ENCODE results near the gene FAM83D. TPM values are rescaled to one million over a fixed set of nuclear protein-coding genes. Genes with fewer than 3 reads are reported as not detected.
A peak's percentile ranks its signal among the peaks of the same experiment; 100 is the strongest.
"Not testable (repeated sequence)": the region's sequence is repeated elsewhere in the genome, so short reads cannot be mapped to it uniquely, and the experiment has no call there.

The FAM83D gene
- total RNA-seq, 1 experiment from 2014 or later: 48.1 TPM

DNA sequence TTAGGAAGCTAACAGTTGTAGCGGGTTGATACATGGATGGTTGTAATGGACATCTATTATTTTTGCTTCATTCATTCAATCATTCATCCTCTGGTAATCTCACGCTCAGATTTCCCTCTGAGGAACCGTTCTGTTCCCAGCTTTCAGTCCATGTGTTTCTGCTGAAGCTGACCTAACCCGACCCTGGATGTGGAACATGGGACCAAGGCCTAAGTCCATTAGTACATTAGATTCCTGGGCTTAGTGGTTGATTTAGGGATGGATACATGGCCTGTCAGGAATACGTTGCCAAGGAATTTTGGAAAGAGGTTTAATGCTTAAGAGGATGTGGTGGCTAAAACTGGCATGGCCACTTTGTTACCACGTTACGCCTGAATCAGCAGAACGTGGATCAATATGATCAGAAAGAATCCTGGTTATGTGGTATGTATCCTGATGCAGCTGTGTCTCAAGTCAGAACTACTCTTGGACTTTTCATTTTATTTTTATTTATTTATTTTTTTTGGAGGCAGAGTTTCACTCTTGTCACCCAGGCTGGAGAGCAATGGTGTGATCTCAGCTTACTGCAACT is 31.8 kb downstream of the FAM83D start:
- WGBS (ENCODE audit: extremely low coverage, insufficient read length, low lambda C conversion rate): no CpG with 5 or more reads among the region's 8 CpGs
- Histone ChIP-seq H3K14ac (ENCODE audit: insufficient read depth, low read length) (no peak overlapping the region), H3K56ac (ENCODE audit: insufficient read length, low read depth, low read length) (no peak overlapping the region), H2BK20ac (ENCODE audit: low read depth, low read length, poor library complexity, severe bottlenecking) (no peak overlapping the region), H3K4ac (ENCODE audit: low read depth, low read length) (no peak overlapping the region), H2AK5ac (ENCODE audit: insufficient read length, low read length) (no peak overlapping the region), H3K79me2 (ENCODE audit: insufficient read depth, low read length) (peaks cover 5% of the 10 kb centered on the region; the same call in 1 of the 2 replicates), H3K4me2 (ENCODE audit: insufficient read depth, insufficient read length, low read length) (no peak overlapping the region), H4K8ac (replicated peaks; ENCODE audit: insufficient read length, low read depth, low read length) (no peak overlapping the region), H4K5ac (ENCODE audit: insufficient read length, low read depth, low read length) (no peak overlapping the region), H3K23ac (ENCODE audit: insufficient read length, low read depth, low read length) (no peak overlapping the region), H3K27ac (ENCODE audit: insufficient read length, low read depth, low read length) (no peak overlapping the region), H2BK12ac (ENCODE audit: insufficient read length, low read depth, low read length) (no peak overlapping the region), H2AFZ (ENCODE audit: low read length) (no peak overlapping the region), H3T11ph (ENCODE audit: low read length) (no peak overlapping the region), H2BK15ac (ENCODE audit: low read depth, low read length) (no peak overlapping the region), H3K9me3 (ENCODE audit: control insufficient read depth, low read depth, low read length) (no peaks in the 10 kb centered on the region), H3K4me1 (ENCODE audit: insufficient read depth, low read length) (no peaks in the 10 kb centered on the region; the same call in 1 of the 2 replicates), H3K27me3 (ENCODE audit: insufficient read depth, low read length) (no peaks in the 10 kb centered on the region), H3K23me2 (ENCODE audit: insufficient read length, low read depth, low read length, poor library complexity, severe bottlenecking) (no peaks in the 10 kb centered on the region), H3K9ac (ENCODE audit: extremely low read depth, insufficient read length, low read length) (no peak overlapping the region), H2BK5ac (ENCODE audit: insufficient read length, low read length) (no peak overlapping the region), H3K18ac (ENCODE audit: insufficient read length, low read depth, low read length) (no peak overlapping the region), H4K20me1 (ENCODE audit: control insufficient read depth, insufficient read depth, insufficient read length) (no peaks in the 10 kb centered on the region), H2BK120ac (ENCODE audit: low read depth, low read length, poor library complexity, severe bottlenecking) (no peak overlapping the region), H3K79me1 (ENCODE audit: insufficient read depth, low read depth, low read length, poor library complexity, severe bottlenecking) (no peaks in the 10 kb centered on the region), H4K91ac (ENCODE audit: insufficient read length, low read depth, low read length) (no peak overlapping the region)
- H3K27ac Mint-ChIP-seq: no peak overlapping the region
- H3K36me3 Mint-ChIP-seq (ENCODE audit: insufficient read depth in 1 of 3, low read depth in 3 of 3): peaks cover 7 to 19% (median 18%) of the 10 kb centered on the region in 3 experiments
- H3K9me3 Mint-ChIP-seq: no peaks in the 10 kb centered on the region; a peak in 2 of 5 replicates
- no peak for TF ChIP-seq CTCF (conservative IDR thresholded peaks at IDR 0.05)
- peaks cover 13 to 15% of the 10 kb centered on the region in 2 experiments for H3K4me1 Mint-ChIP-seq
- H3K27me3 Mint-ChIP-seq (ENCODE audit: low read depth): no peaks in the 10 kb centered on the region; the same call in 1 of the 2 replicates
- no peak for DNase-seq
- H3K4me3 Mint-ChIP-seq: no peak overlapping the region

GRCh38 chr20:38960187-38960687 is 34.0 kb downstream of the FAM83D start:
- not testable (repeated sequence) for H2BK5ac ChIP-seq (ENCODE audit: insufficient read length, low read length); H3K23me2 ChIP-seq (ENCODE audit: insufficient read length, low read depth, low read length, poor library complexity, severe bottlenecking); H2BK15ac ChIP-seq (ENCODE audit: low read depth, low read length); H4K91ac ChIP-seq (ENCODE audit: insufficient read length, low read depth, low read length); H2AFZ ChIP-seq (ENCODE audit: low read length); H3K27ac ChIP-seq (ENCODE audit: insufficient read length, low read depth, low read length); H3K9me3 Mint-ChIP-seq; H3K4me1 ChIP-seq (ENCODE audit: insufficient read depth, low read length); H3K79me1 ChIP-seq (ENCODE audit: insufficient read depth, low read depth, low read length, poor library complexity, severe bottlenecking); H3K9me3 ChIP-seq (ENCODE audit: control insufficient read depth, low read depth, low read length); H3K56ac ChIP-seq (ENCODE audit: insufficient read length, low read depth, low read length); H2AK5ac ChIP-seq (ENCODE audit: insufficient read length, low read length); H3K18ac ChIP-seq (ENCODE audit: insufficient read length, low read depth, low read length); H3K27me3 Mint-ChIP-seq (ENCODE audit: low read depth); H3K36me3 Mint-ChIP-seq (ENCODE audit: insufficient read depth in 1 of 3, low read depth in 3 of 3); H3K4ac ChIP-seq (ENCODE audit: low read depth, low read length); H2BK20ac ChIP-seq (ENCODE audit: low read depth, low read length, poor library complexity, severe bottlenecking); H4K5ac ChIP-seq (ENCODE audit: insufficient read length, low read depth, low read length); H4K20me1 ChIP-seq (ENCODE audit: control insufficient read depth, insufficient read depth, insufficient read length); H3K4me3 Mint-ChIP-seq; H3K9ac ChIP-seq (ENCODE audit: extremely low read depth, insufficient read length, low read length); H3K79me2 ChIP-seq (ENCODE audit: insufficient read depth, low read length); H4K8ac ChIP-seq (replicated peaks; ENCODE audit: insufficient read length, low read depth, low read length); H3K23ac ChIP-seq (ENCODE audit: insufficient read length, low read depth, low read length); H2BK120ac ChIP-seq (ENCODE audit: low read depth, low read length, poor library complexity, severe bottlenecking); H3K14ac ChIP-seq (ENCODE audit: insufficient read depth, low read length); H3K27me3 ChIP-seq (ENCODE audit: insufficient read depth, low read length); H2BK12ac ChIP-seq (ENCODE audit: insufficient read length, low read depth, low read length); H3K4me2 ChIP-seq (ENCODE audit: insufficient read depth, insufficient read length, low read length); DNase-seq; H3T11ph ChIP-seq (ENCODE audit: low read length)
- whole genome bisulfite sequencing (ENCODE audit: extremely low coverage, insufficient read length, low lambda C conversion rate): no CpG with 5 or more reads among the region's 9 CpGs
- Mint-ChIP-seq H3K27ac (peak overlapping the region in 1 of 3 experiments; percentile 33; a peak in 1 of 7 replicates), H3K4me1 (peaks cover 17% of the 10 kb centered on the region in 2 experiments)
